Ureter (tissue), 1 donor: ENCODE results near the gene DOK5. TPM values are rescaled to one million over a fixed set of nuclear protein-coding genes. Genes with fewer than 3 reads are reported as not detected.

Experiments
- DNase-seq: peaks from one replicate; pipeline ENCODE4 v3.0.0-alpha.2; 2020; ENCODE audit warnings: low spot score
- total RNA-seq: library from RNA; stranded (reverse); gene quantifications from one replicate; pipeline ENCODE4 v1.2.4, GENCODE V29; 2023
- donor health status: DM: yes; HTN: yes; CAD: no.

DOK5 gene
- total RNA-seq, 1 donor from 2014 or later, result 3.0 TPM

GRCh38 chr20:54692168-54692887 lies 216.9 kb downstream of the DOK5 start:
- DNase-seq, result no peak

DNA sequence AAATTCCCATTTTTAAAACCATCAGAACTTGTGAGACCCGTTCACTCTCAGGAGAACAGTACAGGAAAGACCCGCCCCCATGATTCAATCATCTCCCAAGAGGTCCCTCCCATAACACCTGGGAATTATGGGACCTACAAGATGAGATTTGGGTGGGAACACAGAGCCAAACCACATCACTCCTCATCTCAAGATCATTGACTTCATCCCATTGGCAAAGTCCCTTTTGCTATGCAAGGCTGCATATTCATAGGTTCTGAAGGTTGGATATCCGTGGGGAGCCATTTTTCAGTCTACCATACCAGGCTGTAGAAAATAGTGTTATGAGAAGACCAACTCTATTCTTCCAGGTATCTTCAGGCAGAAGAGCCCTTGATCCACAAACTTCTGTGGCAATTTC lies 219.1 kb downstream of the DOK5 start:
- no peak for DNase-seq

DNA sequence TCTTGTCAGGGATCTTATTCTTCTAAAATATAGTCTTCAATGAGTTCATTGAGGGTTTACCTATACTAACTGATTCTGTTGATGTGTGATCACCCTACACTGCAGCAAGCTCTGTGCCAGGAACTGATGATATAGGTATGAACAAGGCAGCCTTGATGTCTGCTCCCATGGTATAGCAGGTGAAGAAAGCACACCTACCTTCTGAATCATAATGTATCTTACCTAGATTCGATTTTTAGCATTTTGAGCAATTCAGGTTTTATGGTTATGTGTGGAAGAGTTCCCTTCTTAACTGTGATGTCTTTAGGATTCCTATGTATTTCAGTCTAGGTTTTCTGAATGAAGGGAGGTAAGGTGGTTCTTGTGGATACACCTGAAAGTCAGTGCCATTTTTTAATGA lies 223.0 kb downstream of the DOK5 start:
- no peak for DNase-seq
